Astrocyte (in vitro differentiated cells and primary cell): ENCODE data around the gene USP6NL. TPM values are rescaled to one million over a fixed set of nuclear protein-coding genes. Genes with fewer than 3 reads are reported as not detected.

ENCODE experiments used
- DNase-seq: peaks from one replicate; pipeline ENCODE4 v3.0.0-alpha.2; 2010; ENCODE audit warnings: low read depth
- FAIRE-seq: peaks from 2 replicates; lab custom pipeline; 2011; peaks lifted over from hg19 to GRCh38; lab: Jason Lieb, UNC
- H2AFZ ChIP-seq: 2 replicates; pipeline ENCODE4 v1.6.0; 2012; ENCODE audit warnings: low read depth, low read length, inconsistent platforms
- H3K27ac ChIP-seq: 2 replicates; pipeline ENCODE4 v1.5.1; 2011; ENCODE audit warnings: low read depth, low read length, inconsistent platforms
- H3K27me3 ChIP-seq: 2 replicates; pipeline ENCODE4 v1.6.0; 2011; ENCODE audit warnings: low read length, inconsistent platforms; ENCODE audit not compliant: insufficient read depth
- H3K36me3 ChIP-seq: 2 replicates; pipeline ENCODE4 v1.5.1; 2011; ENCODE audit warnings: low read length, inconsistent platforms; ENCODE audit not compliant: insufficient read depth
- H3K4me1 ChIP-seq: 2 replicates; pipeline ENCODE4 v1.5.1; 2011; ENCODE audit warnings: low read length, inconsistent platforms; ENCODE audit not compliant: insufficient read depth
- H3K4me2 ChIP-seq: 2 replicates; pipeline ENCODE4 v1.6.0; 2012; ENCODE audit warnings: low read length, inconsistent platforms
- H3K4me3 ChIP-seq: 2 replicates; pipeline ENCODE4 v1.5.1; 2011; ENCODE audit warnings: low read depth, mild to moderate bottlenecking, low read length, inconsistent platforms; ENCODE audit not compliant: insufficient read depth
- H3K79me2 ChIP-seq: 2 replicates; pipeline ENCODE4 v1.6.0; 2012; ENCODE audit warnings: mild to moderate bottlenecking, low read length, inconsistent platforms; ENCODE audit not compliant: insufficient read depth
- H3K9ac ChIP-seq: 2 replicates; pipeline ENCODE4 v1.6.0; 2012; ENCODE audit warnings: mild to moderate bottlenecking, low read length, inconsistent platforms
- H3K9me3 ChIP-seq: 2 replicates; pipeline ENCODE4 v1.5.1; 2012; ENCODE audit warnings: low read depth, mild to moderate bottlenecking, low read length, inconsistent platforms; ENCODE audit not compliant: insufficient read depth
- H4K20me1 ChIP-seq: 2 replicates; pipeline ENCODE4 v1.6.0; 2012; ENCODE audit warnings: low read length, inconsistent platforms; ENCODE audit not compliant: insufficient read depth
- H3K27ac Mint-ChIP-seq: one replicate; pipeline ENCODE4 v1.8.0; 2021; ENCODE audit warnings: mild to moderate bottlenecking, mixed read lengths; ENCODE audit not compliant: unreplicated experiment
- H3K27me3 Mint-ChIP-seq: one replicate; pipeline ENCODE4 v1.8.0; 2021; ENCODE audit warnings: low read depth, mixed read lengths; ENCODE audit not compliant: unreplicated experiment
- H3K36me3 Mint-ChIP-seq: one replicate; pipeline ENCODE4 v1.8.0; 2021; ENCODE audit warnings: low read depth, mixed read lengths; ENCODE audit not compliant: unreplicated experiment
- H3K4me1 Mint-ChIP-seq: one replicate; pipeline ENCODE4 v1.8.0; 2021; ENCODE audit warnings: low read depth, mixed read lengths; ENCODE audit not compliant: unreplicated experiment
- H3K4me3 Mint-ChIP-seq: one replicate; pipeline ENCODE4 v1.8.0; 2021; ENCODE audit warnings: mild to moderate bottlenecking, moderate library complexity, mixed read lengths; ENCODE audit not compliant: unreplicated experiment
- H3K9me3 Mint-ChIP-seq: one replicate; pipeline ENCODE4 v1.8.0; 2021; ENCODE audit warnings: mild to moderate bottlenecking, mixed read lengths; ENCODE audit not compliant: unreplicated experiment
- EZH2 ChIP-seq: IDR thresholded peaks from 2 replicates; pipeline ENCODE4 v1.6.1; 2012; ENCODE audit warnings: mild to moderate bottlenecking, low read length, inconsistent platforms; ENCODE audit not compliant: insufficient read depth
- total RNA-seq: library from RNA; stranded (reverse); gene quantifications from 2 replicates; pipeline ENCODE4 v1.2.1, GENCODE V29; 2021
- TF ChIP-seq, protein P1 (sequence below): IDR thresholded peaks from 2 replicates; pipeline ENCODE4 v1.5.1; 2011; ENCODE audit warnings: low read depth, mild to moderate bottlenecking, inconsistent platforms, low read length, moderate library complexity; ENCODE audit not compliant: insufficient read depth

Gene USP6NL
- total RNA-seq, 1 donor from 2014 or later, result 16.6 TPM

DNA sequence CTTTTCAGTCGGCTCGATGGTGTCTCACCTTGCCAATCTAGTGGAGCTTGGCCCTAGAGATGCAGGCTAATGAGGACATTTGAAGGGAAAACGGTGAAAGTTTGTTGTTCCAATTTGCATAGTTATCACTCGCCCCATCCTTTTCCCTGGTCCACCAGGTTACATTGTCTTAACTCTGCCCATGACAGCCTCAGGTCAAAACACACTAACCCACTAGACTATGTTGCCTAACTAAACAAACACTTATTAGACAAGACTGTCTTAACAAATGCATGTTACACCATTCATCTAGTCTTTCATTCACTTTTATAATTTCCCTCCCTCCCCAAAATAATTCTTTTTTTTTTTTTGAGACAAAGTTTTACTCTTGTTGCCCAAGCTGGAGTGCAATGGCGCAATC lies 40.7 kb downstream of the USP6NL start:
- H3K4me3 Mint-ChIP-seq, result no peak overlapping the region
- H3K4me1 Mint-ChIP-seq, result peaks cover 5% of the 10 kb centered on the region
- no peaks in the 10 kb centered on the region for H3K27me3 Mint-ChIP-seq
- no peaks in the 10 kb centered on the region for H3K4me1 ChIP-seq
- H3K27ac Mint-ChIP-seq, result no peak overlapping the region
- H3K4me2 ChIP-seq, result no peak overlapping the region
- no peaks in the 10 kb centered on the region for H3K9me3 ChIP-seq
- no peak overlapping the region for H3K27ac ChIP-seq
- no peaks in the 10 kb centered on the region for H3K36me3 Mint-ChIP-seq
- H3K79me2 ChIP-seq, result peaks cover 45% of the 10 kb centered on the region
- no peaks in the 10 kb centered on the region for H3K36me3 ChIP-seq
- no peaks in the 10 kb centered on the region for H3K9me3 Mint-ChIP-seq
- peaks cover 35% of the 10 kb centered on the region for H4K20me1 ChIP-seq
- H3K9ac ChIP-seq, result no peak overlapping the region
- no peak overlapping the region for H3K4me3 ChIP-seq
- H3K27me3 ChIP-seq, result no peaks in the 10 kb centered on the region
- H2AFZ ChIP-seq, result no peak overlapping the region
- DNase-seq (no peak), FAIRE-seq (no peak)
- TF ChIP-seq, protein P1, sequence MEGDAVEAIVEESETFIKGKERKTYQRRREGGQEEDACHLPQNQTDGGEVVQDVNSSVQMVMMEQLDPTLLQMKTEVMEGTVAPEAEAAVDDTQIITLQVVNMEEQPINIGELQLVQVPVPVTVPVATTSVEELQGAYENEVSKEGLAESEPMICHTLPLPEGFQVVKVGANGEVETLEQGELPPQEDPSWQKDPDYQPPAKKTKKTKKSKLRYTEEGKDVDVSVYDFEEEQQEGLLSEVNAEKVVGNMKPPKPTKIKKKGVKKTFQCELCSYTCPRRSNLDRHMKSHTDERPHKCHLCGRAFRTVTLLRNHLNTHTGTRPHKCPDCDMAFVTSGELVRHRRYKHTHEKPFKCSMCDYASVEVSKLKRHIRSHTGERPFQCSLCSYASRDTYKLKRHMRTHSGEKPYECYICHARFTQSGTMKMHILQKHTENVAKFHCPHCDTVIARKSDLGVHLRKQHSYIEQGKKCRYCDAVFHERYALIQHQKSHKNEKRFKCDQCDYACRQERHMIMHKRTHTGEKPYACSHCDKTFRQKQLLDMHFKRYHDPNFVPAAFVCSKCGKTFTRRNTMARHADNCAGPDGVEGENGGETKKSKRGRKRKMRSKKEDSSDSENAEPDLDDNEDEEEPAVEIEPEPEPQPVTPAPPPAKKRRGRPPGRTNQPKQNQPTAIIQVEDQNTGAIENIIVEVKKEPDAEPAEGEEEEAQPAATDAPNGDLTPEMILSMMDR, result no peak

- Histone ChIP-seq H3K36me3 (no peaks in the 10 kb centered on the region), H4K20me1 (peaks cover 25% of the 10 kb centered on the region), H3K4me3 (no peak overlapping the region), H3K27ac (no peak overlapping the region), H3K9me3 (no peaks in the 10 kb centered on the region), H2AFZ (no peak overlapping the region), H3K4me2 (no peak overlapping the region), H3K4me1 (no peaks in the 10 kb centered on the region), H3K9ac (no peak overlapping the region), H3K27me3 (no peaks in the 10 kb centered on the region), H3K79me2 (peaks cover 44% of the 10 kb centered on the region)
- H3K36me3 Mint-ChIP-seq, result peaks cover 2% of the 10 kb centered on the region
- H3K4me1 Mint-ChIP-seq, result peaks cover 4% of the 10 kb centered on the region
- no peak overlapping the region for H3K27ac Mint-ChIP-seq
- no peak for TF ChIP-seq EZH2
- TF ChIP-seq, protein P1, result no peak
- no peak overlapping the region for H3K4me3 Mint-ChIP-seq
- no peak for DNase-seq
- no peaks in the 10 kb centered on the region for H3K27me3 Mint-ChIP-seq
- FAIRE-seq, result no peak
- no peaks in the 10 kb centered on the region for H3K9me3 Mint-ChIP-seq
Observed at GRCh38 chr10:11569471-11569870, 42.0 kb downstream of the USP6NL start.

DNA sequence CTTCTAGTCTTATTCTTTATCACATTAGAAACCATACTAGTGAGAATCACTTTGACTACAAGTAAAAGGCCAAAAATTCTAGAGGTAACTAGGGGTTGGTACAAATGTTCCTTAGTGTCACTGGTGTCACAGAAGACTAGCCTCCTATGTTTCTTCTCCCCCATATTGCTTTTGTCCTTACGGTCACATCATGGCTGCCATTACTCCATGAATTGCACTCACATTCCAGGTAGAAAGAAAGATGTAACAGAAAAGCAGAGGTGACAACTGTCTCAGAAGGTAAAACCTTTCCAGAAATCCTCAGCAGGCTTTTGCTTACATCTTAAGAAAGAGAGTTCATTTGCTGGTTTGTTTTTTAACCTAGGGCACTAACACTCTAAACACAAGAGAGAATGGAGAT lies 42.9 kb downstream of the USP6NL start:
- peaks cover 18% of the 10 kb centered on the region for H4K20me1 ChIP-seq
- Mint-ChIP-seq H3K9me3 (no peaks in the 10 kb centered on the region), H3K27ac (no peak overlapping the region), H3K4me3 (no peak overlapping the region), H3K27me3 (no peaks in the 10 kb centered on the region), H3K36me3 (peaks cover 4% of the 10 kb centered on the region), H3K4me1 (peaks cover 4% of the 10 kb centered on the region)
- H3K27me3 ChIP-seq, result no peaks in the 10 kb centered on the region
- no peak overlapping the region for H3K4me3 ChIP-seq
- H3K4me1 ChIP-seq, result no peaks in the 10 kb centered on the region
- TF ChIP-seq, protein P1, result no peak
- no peak for TF ChIP-seq EZH2
- H3K79me2 ChIP-seq, result peaks cover 46% of the 10 kb centered on the region
- H2AFZ ChIP-seq, result no peak overlapping the region
- H3K4me2 ChIP-seq, result no peak overlapping the region
- H3K27ac ChIP-seq, result no peak overlapping the region
- no peak overlapping the region for H3K9ac ChIP-seq
- no peaks in the 10 kb centered on the region for H3K36me3 ChIP-seq
- FAIRE-seq, result no peak
- H3K9me3 ChIP-seq, result no peaks in the 10 kb centered on the region
- DNase-seq, result no peak
